ENCODE results near the gene NANOS3. TPM values are rescaled to one million over a fixed set of nuclear protein-coding genes. Genes with fewer than 3 reads are reported as not detected.

Gene NANOS3
- total RNA-seq, 1 experiment from 2014 or later, result 1.1 TPM

- TF ChIP-seq CREB1 (CRISPR knock-in tag; IDR thresholded peaks at IDR 0.05), result no peak
Measured at GRCh38 chr19:13847407-13848339, 29.3 kb upstream of the NANOS3 start (continued).

GRCh38 chr19:13848340-13848677, 28.6 kb upstream of the NANOS3 start:
- no peaks in the 10 kb centered on the region for H3K9me3 Mint-ChIP-seq
- peaks cover 40% of the 10 kb centered on the region for H3K4me1 Mint-ChIP-seq
- H3K27me3 Mint-ChIP-seq (ENCODE audit: low read depth), result no peaks in the 10 kb centered on the region; the same call in 1 of the 2 replicates
- H3K27ac Mint-ChIP-seq, result no peak overlapping the region
- ChIA-PET CTCF (interaction anchor here (3.4 kb wide), 1 partner anchor 14 kb away, joined by 33 read pairs; no protein-coding TSS in a partner anchor), POLR2A (interaction anchor here (0.6 to 2.6 kb wide), 3 partner anchors 11 to 28 kb away, joined by 3 to 26 read pairs (median 4); no protein-coding TSS in a partner anchor)
- H3K36me3 Mint-ChIP-seq, result no peaks in the 10 kb centered on the region
- DNase-seq (ENCODE audit: low spot score) (no peak), ATAC-seq (no peak)
- no peak overlapping the region for H3K4me3 Mint-ChIP-seq
- TF ChIP-seq ATF3 (CRISPR knock-in tag; conservative IDR thresholded peaks at IDR 0.05), result no peak
- no peak for TF ChIP-seq NR3C1 (CRISPR knock-in tag; conservative IDR thresholded peaks at IDR 0.05; ENCODE audit: low read depth)
- no peak for TF ChIP-seq ZNF232 (CRISPR knock-in tag; IDR thresholded peaks at IDR 0.05)
- TF ChIP-seq NFE2L1 (CRISPR knock-in tag; IDR thresholded peaks at IDR 0.05), result no peak
- TF ChIP-seq FOXP4 (CRISPR knock-in tag; IDR thresholded peaks at IDR 0.05), result no peak
- TF ChIP-seq, protein P1, sequence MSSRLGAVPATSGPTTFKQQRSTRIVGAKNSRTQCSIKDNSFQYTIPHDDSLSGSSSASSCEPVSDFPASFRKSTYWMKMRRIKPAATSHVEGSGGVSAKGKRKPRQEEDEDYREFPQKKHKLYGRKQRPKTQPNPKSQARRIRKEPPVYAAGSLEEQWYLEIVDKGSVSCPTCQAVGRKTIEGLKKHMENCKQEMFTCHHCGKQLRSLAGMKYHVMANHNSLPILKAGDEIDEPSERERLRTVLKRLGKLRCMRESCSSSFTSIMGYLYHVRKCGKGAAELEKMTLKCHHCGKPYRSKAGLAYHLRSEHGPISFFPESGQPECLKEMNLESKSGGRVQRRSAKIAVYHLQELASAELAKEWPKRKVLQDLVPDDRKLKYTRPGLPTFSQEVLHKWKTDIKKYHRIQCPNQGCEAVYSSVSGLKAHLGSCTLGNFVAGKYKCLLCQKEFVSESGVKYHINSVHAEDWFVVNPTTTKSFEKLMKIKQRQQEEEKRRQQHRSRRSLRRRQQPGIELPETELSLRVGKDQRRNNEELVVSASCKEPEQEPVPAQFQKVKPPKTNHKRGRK (CRISPR knock-in tag; IDR thresholded peaks at IDR 0.05; ENCODE audit: borderline replicate concordance), result no peak
- no peak for TF ChIP-seq MAX (CRISPR knock-in tag; IDR thresholded peaks at IDR 0.05)
- no peak for TF ChIP-seq ZNF121 (CRISPR knock-in tag; IDR thresholded peaks at IDR 0.05)
- TF ChIP-seq, protein P2, sequence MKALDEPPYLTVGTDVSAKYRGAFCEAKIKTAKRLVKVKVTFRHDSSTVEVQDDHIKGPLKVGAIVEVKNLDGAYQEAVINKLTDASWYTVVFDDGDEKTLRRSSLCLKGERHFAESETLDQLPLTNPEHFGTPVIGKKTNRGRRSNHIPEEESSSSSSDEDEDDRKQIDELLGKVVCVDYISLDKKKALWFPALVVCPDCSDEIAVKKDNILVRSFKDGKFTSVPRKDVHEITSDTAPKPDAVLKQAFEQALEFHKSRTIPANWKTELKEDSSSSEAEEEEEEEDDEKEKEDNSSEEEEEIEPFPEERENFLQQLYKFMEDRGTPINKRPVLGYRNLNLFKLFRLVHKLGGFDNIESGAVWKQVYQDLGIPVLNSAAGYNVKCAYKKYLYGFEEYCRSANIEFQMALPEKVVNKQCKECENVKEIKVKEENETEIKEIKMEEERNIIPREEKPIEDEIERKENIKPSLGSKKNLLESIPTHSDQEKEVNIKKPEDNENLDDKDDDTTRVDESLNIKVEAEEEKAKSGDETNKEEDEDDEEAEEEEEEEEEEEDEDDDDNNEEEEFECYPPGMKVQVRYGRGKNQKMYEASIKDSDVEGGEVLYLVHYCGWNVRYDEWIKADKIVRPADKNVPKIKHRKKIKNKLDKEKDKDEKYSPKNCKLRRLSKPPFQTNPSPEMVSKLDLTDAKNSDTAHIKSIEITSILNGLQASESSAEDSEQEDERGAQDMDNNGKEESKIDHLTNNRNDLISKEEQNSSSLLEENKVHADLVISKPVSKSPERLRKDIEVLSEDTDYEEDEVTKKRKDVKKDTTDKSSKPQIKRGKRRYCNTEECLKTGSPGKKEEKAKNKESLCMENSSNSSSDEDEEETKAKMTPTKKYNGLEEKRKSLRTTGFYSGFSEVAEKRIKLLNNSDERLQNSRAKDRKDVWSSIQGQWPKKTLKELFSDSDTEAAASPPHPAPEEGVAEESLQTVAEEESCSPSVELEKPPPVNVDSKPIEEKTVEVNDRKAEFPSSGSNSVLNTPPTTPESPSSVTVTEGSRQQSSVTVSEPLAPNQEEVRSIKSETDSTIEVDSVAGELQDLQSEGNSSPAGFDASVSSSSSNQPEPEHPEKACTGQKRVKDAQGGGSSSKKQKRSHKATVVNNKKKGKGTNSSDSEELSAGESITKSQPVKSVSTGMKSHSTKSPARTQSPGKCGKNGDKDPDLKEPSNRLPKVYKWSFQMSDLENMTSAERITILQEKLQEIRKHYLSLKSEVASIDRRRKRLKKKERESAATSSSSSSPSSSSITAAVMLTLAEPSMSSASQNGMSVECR (CRISPR knock-in tag; IDR thresholded peaks at IDR 0.05; ENCODE audit: borderline replicate concordance), result no peak
- TF ChIP-seq, protein P3, sequence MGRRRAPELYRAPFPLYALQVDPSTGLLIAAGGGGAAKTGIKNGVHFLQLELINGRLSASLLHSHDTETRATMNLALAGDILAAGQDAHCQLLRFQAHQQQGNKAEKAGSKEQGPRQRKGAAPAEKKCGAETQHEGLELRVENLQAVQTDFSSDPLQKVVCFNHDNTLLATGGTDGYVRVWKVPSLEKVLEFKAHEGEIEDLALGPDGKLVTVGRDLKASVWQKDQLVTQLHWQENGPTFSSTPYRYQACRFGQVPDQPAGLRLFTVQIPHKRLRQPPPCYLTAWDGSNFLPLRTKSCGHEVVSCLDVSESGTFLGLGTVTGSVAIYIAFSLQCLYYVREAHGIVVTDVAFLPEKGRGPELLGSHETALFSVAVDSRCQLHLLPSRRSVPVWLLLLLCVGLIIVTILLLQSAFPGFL (CRISPR knock-in tag; IDR thresholded peaks at IDR 0.05; ENCODE audit: borderline replicate concordance), result no peak
- no peak for TF ChIP-seq E2F4 (CRISPR knock-in tag; IDR thresholded peaks at IDR 0.05; ENCODE audit: borderline replicate concordance, low read depth)
- TF ChIP-seq E2F1 (CRISPR knock-in tag; IDR thresholded peaks at IDR 0.05), result no peak
- TF ChIP-seq, protein P4, sequence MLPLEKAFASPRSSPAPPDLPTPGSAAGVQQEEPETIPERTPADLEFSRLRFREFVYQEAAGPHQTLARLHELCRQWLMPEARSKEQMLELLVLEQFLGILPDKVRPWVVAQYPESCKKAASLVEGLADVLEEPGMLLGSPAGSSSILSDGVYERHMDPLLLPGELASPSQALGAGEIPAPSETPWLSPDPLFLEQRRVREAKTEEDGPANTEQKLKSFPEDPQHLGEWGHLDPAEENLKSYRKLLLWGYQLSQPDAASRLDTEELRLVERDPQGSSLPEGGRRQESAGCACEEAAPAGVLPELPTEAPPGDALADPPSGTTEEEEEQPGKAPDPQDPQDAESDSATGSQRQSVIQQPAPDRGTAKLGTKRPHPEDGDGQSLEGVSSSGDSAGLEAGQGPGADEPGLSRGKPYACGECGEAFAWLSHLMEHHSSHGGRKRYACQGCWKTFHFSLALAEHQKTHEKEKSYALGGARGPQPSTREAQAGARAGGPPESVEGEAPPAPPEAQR (CRISPR knock-in tag; IDR thresholded peaks at IDR 0.05), result no peak

Data from WTC11 (cell line).